CD4-positive, alpha-beta T cell treated with Interleukin-2 at 100 ng/mL for 4 hours (primary cell): ENCODE measurements around the gene SPATC1L.

Experiments
- DNase-seq: peaks from one replicate; pipeline ENCODE4 v3.0.0-alpha.2; 2020; ENCODE audit warnings: low spot score

Gene SPATC1L

GRCh38 chr21:46130831-46131587 lies 53.2 kb downstream of the SPATC1L start:
- DNase-seq: no peak

DNA sequence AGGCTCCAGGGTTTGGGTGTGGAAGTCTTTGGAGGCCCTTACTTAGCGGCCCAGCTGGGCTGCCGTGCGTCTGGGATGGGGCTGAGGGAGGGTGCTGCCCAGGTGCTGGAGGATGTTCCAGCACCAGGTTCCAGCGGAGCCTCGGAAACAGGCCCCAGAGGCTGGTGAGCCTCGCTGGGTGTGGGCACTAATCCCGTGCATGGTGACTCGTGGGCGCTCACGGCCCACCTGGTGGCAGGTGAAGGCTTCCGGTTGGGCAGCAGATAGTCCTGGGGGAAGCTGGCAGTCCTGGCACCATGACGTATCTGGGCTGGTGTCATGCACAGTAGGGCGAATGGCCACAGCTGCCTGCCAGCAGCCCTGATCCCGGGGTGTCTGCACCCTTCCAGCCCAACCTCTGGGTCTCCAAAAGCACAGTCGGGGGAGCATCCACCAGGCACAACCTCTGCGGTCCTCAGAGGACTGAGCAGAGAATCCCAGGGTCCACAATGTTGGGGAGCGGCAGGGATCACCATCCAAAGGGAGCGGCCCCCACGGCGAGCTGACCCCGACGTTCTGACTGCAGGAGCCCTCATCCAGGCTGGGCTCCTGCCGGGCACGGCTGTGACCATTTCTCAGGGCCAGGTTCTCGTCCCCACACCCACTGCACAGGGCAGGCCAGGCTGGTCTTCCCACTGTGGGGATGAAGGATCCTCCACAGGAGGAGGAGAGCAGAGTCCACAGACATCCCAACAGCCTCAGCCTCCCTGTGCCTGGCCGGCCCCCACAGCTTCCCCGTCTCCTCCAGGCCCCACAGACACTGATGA lies 54.2 kb downstream of the SPATC1L start:
- DNase-seq: no peak

DNA sequence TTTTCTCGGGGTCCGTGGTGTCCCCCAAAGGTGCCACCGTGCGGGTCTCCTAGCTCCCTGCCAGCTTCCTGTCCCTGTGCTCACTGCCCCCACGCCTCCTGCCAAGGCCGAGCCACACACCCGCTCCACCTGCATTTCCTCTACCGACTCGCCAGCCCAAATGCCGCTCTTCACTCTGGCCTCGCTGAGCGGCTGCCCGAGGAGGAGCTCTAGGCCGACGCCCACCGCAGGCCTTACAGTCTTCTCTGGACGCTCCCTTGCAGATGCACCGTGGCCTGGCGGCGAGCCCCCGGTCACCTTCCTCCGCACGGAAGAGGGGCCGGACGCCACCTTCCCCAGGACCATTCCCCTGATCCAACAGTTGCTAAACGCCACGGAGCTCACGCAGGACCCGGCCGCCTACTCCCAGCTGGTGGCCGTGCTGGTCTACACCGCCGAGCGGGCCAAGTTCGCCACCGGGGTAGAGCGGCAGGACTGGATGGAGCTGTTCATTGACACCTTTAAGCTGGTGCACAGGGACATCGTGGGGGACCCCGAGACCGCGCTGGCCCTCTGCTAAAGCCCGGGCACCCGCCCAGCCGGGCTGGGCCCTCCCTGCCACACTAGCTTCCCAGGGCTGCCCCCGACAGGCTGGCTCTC lies 55.2 kb downstream of the SPATC1L start:
- no peak for DNase-seq

DNA sequence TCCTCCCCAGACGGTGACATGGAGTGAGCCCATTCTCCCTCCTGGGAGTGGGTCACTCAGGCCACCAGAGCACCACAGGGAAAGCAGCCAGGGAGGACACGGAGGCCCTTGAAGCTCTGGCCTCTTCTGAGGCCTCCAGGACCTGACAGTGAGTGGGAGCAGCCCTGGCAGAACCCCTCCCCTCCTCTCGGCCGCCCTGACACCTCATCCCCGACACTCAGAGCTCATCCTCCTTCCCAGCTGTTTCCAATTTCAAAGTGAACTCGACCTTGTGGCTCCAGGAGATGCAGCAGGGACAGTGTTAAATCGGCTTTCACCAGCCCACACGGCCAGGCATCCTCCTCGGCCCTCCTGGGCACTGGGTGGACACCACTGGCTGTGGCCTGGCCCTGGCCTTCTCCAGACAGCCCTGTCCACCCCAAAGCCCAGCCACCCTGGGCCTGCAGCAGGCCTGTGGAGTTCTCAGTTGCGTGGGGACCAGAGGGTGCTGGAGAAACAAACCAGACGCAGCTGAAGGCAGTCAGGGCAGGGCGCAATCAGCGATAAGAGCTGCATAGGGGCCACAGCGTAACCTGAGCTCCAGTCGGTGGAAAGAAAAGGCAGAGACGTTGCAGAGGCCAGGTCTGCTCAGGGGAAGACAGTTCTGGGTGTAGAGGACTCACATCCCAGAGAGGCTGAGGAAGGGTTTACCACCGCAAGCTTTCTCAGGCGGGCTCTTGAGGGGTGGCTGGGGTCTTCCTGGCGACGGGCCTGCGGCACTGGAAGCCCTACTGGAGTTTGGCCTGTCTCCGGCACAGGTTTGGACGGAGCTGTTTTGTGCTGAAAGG lies 55.9 kb downstream of the SPATC1L start:
- DNase-seq: no peak

DNA sequence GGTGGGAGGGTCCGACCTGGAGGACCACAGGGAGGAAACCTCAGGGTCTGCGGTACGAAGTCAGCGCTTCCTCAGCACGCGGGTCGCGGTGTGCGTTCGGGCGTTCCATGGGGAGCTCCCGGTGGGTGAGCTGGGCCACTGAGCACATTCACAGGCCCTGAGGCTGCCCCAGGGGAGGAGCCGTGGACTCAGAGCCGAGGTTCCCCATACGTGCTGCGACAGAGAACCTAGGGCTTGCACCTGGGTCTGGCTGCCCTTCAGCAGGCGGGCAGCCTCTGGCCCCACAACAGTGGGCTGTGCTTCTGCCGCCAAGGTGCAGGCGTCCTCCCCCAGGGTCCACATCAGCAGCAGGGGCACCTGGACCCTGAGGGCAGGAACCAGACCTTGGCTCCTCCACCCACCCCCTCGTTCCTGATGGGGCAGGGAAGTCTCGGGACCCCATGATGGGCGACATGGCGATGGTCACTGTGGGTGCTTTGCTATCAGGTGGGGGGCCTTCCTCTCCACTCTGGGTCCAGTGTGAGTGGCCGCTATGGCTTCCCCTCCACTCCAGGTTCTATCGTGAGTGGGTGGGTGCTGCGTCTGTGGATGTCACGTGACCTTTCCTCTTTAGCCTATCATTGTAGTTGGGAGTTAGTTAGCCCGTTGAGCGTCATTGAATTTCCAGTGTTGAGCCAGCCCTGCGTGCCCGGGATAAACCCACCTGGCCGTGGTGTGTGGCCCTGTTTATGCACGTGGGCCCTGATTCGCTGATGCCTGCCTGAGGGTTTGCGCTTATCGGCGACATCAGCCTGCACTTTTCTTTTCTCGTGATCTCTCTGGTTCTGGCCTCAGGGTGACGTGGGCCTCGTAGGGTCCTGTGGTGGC lies 56.8 kb downstream of the SPATC1L start:
- DNase-seq: no peak

GRCh38 chr21:46126309-46127238 lies 57.7 kb downstream of the SPATC1L start:
- DNase-seq: no peak

DNA sequence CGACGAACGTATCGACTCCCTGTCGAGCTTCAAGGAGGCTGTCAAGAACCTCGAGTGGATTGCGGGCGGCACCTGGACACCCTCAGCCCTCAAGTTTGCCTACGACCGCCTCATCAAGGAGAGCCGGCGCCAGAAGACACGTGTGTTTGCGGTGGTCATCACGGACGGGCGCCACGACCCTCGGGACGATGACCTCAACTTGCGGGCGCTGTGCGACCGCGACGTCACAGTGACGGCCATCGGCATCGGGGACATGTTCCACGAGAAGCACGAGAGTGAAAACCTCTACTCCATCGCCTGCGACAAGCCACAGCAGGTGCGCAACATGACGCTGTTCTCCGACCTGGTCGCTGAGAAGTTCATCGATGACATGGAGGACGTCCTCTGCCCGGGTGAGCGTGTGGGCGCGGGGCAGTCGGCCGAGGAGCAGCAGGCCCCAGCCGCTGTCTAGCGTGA lies 58.4 kb downstream of the SPATC1L start:
- no peak for DNase-seq

GRCh38 chr21:46124926-46125845 lies 59.1 kb downstream of the SPATC1L start:
- no peak for DNase-seq

GRCh38 chr21:46124083-46124925 lies 60.0 kb downstream of the SPATC1L start:
- no peak for DNase-seq

DNA sequence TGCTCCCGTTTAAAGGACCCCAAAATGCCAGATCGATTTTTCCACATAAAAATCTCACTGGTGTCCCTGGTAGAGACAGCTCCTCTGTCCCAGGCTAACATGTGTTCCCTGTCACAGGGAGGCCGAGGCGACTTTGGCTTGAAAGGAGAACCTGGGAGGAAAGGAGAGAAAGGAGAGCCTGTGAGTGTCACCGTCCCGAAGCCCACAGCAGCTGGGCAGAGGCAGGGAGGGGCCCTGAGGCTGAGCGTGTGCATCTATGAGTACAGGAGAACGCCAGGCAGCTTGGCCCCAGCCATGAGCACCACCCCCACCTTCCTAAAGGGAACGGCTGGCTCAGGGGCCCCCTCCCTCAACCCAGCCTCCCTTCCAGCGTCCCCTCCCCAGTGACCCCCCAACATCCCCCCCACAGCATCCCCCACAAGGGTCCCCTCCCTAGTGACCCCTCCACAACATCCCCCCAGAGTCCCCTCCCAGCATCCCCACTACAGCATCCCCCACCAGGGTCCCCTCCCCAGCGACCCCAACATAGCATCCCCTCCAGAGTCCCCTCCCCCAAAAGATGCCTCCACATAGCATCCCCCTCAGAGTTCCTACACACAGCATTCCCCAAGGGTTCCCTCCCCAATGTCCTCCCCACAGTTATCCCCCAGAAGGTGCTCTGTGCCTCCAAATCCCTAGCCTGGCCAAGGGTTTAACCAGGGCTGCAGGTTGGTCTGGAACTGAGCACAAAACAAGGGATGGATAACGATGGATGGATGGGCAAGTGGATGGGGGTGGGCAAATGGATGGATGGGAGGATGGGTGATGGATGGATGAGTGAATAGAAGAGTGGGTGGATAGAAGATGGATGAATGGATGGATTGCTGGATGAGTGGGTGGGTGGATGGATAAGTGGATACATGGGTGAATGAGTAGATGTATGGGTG lies 61.2 kb downstream of the SPATC1L start:
- no peak for DNase-seq

DNA sequence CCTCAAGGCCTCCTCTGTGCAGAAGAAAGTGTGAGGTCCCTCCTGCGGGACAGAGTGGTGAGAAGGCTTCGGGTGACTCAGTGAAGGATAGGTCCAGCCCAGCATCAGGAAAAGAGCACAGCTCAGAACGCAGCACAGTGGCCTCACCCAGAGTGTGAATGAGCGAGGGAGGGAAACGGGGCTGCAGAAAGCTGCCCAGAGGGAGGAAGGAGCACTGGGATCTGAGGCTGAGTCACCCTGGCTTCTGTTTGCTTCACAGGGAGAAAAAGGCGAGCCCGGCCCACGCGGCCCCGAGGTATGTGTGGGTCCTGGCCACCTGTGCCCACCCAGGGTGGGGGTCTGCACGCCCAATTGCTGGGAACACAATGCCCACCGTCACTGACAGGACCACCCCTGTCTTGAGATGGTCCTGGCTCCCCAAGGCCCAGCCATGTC lies 62.0 kb downstream of the SPATC1L start:
- DNase-seq: no peak

DNA sequence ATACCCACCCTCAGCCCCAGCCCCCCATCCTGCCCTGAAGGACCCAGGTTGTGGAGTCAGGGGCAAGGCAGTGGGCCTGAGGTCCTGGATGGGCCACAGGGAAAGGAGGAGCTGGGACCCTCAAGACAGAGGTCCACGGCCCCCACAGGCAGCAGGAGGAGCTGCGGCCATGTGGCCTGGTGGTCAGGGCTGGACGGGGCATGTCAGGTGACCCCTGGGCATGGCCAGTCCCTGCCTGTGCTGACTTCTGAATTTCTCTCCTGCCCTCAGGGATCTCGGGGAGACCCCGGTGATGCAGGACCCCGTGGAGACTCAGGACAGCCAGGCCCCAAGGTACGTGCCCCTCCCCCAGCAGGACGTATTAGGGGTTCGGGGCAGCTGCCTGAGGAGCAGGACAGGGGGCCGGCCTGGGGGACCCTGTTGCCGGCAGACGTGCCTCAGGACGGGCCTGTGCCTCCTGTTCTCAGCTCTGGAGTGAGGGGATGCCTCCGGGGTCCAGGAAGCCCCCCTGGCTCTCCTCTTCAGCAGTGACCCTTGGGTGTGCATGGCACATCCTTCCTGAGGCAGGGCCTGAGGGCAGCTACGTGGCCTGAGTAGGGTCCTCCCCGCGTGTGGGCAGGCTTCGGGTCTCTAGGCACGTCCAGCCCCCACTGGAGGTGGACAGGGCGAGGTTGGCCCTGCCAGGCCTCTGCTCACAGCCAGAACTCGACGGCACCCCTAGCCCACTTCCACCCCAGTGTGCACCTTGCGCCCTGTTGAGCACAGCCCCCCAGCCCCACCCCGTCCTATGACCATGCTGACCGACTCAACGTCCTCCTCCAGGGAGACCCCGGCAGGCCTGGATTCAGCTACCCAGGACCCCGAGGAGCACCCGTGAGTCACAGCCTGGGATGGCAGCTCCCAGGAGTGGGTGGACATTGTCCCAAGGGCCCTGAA lies 62.7 kb downstream of the SPATC1L start:
- no peak for DNase-seq

DNA sequence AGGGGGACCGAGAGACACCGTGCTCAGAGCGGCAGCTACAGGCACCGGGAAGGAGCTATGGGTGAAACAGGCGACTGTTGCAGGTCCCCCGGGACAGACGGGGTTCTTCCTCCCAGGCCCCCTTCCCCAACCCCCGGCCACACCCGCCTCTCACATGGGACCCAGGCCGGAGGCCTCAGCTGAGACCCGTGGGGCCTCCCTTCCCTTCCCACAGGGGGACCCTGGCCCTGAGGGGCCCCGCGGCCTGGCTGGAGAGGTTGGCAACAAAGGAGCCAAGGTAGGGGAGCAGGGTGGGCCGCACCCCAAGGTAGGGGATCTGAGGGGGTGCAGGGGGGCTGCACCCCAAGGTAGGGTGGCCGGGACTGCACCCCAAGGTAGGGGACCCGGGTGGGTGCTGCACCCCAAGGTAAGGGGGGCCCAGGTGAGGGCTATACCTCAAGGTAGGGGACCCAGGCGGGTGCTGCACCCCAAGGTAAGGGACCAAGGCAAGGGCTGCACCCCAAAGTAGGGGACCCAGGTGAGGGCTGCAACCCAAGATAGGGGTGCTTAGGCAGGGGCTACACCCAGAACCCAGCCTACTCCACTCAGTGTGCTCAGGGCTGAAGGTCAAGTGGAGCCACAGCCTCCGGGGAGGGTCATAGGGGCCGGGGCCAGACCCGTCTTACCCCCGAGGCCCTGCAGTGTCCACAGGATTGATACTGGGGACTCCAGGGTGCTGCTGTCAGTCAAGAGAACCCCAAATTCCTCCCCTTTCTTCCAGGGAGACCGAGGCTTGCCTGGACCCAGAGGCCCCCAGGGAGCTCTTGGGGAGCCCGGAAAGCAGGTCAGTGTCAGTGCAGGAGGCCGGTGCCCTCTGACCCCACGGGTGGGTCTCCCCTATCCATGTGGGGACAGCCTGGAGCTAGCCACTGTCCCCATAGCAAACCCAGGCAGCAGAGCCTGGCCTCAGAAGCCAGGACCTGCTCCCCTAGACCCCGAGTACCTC lies 63.7 kb downstream of the SPATC1L start:
- DNase-seq: no peak

GRCh38 chr21:46119637-46120271 lies 64.5 kb downstream of the SPATC1L start:
- DNase-seq: no peak
